ENCODE measurements around the gene PIGP.
A peak's percentile ranks its signal among the peaks of the same experiment; 100 is the strongest.
"Not testable (repeated sequence)": the region's sequence is repeated elsewhere in the genome, so short reads cannot be mapped to it uniquely, and the experiment has no call there.

PIGP gene

GRCh38 chr21:37072988-37073416, at the start of gene PIGP, which contains the start of gene TTC3:
Gene PIGP (minus strand): TSS chr21:37073071. CDS start chr21:37072515, 556 bp downstream.
Gene TTC3 (plus strand): TSS chr21:37073254. CDS start chr21:37087258, 14,004 bp downstream.
- peak; percentile 89 for DNase-seq (ENCODE audit: low spot score)

- DNase-seq (ENCODE audit: low spot score), result no peak
Measured at GRCh38 chr21:37119421-37120218, 46.7 kb upstream of the PIGP start.

GRCh38 chr21:37118187-37118826, 45.4 kb upstream of the PIGP start:
- DNase-seq (ENCODE audit: low spot score), result no peak

DNA sequence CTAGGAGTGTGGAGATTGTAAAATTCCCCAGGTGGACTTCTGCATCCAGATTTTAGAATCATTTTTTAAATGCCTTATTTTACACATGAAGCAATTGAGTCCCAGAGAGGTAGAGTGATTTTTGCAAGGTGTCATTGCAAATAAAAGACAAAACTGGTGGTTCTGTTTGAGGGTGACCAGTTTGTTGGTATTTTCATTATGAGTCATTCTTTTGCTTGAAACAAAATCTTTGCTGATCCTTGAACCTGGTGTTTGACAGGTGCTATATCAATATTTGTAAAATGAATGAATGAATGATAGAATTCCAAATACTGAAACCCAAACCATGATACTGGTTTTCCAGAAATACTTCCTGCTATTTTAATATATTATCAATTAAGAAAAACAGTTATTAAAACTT, 44.3 kb upstream of the PIGP start:
- DNase-seq (ENCODE audit: low spot score), result no peak

DNA sequence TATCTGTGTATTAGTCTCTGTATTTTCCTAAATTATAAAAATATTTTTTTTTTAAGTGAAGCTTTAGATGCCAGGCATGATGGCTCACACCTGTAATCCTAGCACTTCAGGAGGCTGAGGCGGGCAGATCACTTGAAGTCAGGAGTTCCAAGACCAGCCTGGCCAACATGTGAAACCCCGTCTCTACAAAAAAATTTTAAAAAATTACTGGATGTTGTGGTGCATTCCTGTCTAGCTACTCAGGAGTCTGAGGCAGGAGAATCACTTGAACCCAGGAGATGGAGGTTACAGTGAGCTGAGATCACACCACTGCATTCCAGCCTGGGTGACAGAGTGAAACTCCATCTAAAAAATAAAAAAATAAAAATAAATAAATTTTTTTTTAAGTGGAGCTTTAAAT, 43.6 kb upstream of the PIGP start:
- DNase-seq (ENCODE audit: low spot score), result not testable (repeated sequence)

GRCh38 chr21:37114301-37114700, 41.4 kb upstream of the PIGP start:
- DNase-seq (ENCODE audit: low spot score), result not testable (repeated sequence)

DNA sequence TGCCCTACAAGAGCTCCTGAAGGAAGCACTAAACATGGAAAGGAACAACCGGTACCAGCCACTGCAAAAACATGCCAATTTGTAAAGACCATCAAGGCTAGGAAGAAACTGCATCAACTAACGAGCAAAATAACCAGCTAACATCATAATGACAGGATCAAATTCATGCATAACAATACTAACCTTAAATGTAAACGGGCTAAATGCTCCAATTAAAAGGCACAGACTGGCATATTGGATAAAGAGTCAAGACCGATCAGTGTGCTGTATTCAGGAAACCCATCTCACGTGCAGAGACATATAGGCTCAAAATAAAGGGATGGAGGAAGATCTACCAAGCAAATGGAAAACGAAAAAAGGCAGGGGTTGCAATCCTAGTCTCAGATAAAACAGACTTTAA, 38.2 kb upstream of the PIGP start:
- DNase-seq (ENCODE audit: low spot score), result not testable (repeated sequence)

DNA sequence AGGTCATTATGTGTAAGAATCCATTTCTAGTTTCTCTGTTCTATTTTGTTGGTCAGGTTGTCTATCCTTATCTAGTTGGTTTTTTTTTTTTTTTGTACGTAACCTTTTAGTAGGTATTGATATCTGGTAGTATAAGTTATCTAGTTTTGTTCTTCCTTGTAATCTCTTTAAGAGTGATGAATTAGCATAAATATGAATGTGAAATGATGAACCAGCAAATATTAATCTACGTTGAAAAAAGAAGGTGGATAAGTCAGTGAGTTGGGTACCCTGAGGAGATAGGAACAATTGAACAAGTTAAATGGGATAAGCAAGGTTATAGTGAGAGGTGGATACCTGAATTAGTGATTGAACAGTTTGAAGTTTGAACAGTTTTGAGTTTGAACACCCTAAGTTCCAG, 34.1 kb upstream of the PIGP start:
- no peak for DNase-seq (ENCODE audit: low spot score)

DNA sequence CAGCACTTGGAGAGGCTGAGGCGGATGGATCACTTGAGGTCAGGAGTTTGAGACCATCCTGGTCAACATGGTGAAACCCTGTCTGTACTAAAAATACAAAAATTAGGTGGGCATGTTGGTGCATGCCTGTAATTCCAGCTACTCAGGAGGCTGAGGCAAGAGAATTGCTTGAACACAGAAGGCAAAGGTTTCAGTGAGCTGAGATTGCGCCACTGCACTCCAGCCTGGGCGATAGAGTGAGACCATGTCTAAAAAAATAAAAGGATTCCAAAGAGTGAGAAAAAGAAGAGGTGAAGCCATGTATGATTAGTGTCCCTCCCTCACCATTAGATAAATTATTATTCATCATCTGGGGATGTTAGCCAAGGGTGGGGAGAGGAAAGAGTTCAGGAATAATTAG, 29.9 kb upstream of the PIGP start:
- not testable (repeated sequence) for DNase-seq (ENCODE audit: low spot score)

GRCh38 chr21:37101384-37101783, 28.5 kb upstream of the PIGP start:
- no peak for DNase-seq (ENCODE audit: low spot score)

- DNase-seq (ENCODE audit: low spot score), result no peak
Measured at GRCh38 chr21:37100316-37100715, 27.4 kb upstream of the PIGP start.

- DNase-seq (ENCODE audit: low spot score), result no peak
Measured at GRCh38 chr21:37098751-37099150, 25.9 kb upstream of the PIGP start.

DNA sequence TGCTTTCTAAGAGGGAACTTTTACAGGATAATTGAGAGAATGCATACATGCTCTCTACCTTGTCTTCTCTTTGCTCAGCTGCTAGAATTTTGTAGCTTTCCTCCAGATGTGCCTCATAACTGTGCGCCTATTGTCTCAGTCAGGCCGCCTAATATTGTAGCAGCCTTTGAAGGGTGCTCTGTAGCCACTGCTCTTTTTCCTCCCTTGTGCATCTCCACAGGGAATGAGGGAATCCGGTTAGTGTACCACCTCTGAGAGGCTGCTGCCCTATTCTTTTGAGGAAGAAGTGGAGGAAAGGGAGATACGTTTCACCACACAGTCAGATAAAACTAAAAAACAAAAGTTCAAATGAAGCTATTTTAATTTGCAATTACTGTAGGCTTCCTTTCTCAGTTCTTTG, 22.9 kb upstream of the PIGP start:
- no peak for DNase-seq (ENCODE audit: low spot score)

- no peak for DNase-seq (ENCODE audit: low spot score)
Measured at GRCh38 chr21:37093977-37094376, 21.1 kb upstream of the PIGP start.

GRCh38 chr21:37088186-37088735, 15.4 kb upstream of the PIGP start:
- no peak for DNase-seq (ENCODE audit: low spot score)

- peak; percentile 17 for DNase-seq (ENCODE audit: low spot score)
Measured at GRCh38 chr21:37087188-37087587, 14.3 kb upstream of the PIGP start.

DNA sequence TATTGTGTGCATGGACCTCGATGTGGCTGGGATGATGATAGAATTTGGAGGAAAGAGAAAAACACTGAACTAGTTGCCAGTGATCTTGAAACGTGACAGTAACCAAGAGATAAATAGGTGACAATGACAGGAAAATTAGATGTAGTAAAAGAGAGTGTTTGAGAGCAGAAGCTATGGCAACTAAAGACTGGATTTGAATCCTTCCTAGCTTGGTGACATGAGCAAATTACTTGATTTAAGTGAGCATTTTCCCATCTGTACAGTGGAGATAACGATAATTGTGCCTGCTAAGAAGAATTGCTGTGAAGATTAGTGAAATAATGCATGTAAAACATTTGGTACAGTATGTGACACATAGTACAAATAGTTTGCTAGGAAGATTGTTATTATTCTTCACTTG, 12.9 kb upstream of the PIGP start:
- no peak for DNase-seq (ENCODE audit: low spot score)

DNA sequence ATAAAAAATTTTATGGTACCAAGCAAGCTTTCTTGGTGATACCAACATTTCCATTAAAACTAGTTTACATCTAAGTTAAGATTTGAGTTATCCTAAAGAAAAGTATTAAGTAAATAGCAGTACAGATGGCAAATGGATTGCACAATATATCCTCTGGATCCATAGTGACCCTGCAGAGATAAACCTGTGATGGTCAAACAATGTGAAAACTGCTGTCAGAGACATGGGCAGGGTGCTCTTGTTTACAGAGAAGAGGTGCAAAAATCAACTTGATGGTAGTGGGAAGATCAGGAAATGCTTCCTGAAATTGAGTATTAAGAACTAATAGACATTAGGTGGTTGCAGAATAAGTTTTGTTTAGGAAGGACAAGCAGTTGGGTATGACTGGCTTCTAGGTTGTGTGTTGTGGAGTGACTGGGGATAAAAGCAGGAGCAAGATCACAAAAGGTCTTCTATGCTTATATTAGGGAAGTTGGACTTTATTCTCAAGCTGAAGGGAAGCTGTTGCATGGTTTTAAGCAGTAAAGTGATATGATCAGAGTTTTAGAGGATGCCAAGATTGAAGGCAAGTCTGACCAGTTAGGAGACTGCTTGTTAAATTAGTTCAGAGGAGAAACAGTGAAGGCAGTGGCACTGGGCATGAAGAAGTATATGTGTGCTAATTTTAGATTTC, 10.1 kb upstream of the PIGP start:
- DNase-seq (ENCODE audit: low spot score), result no peak

DNA sequence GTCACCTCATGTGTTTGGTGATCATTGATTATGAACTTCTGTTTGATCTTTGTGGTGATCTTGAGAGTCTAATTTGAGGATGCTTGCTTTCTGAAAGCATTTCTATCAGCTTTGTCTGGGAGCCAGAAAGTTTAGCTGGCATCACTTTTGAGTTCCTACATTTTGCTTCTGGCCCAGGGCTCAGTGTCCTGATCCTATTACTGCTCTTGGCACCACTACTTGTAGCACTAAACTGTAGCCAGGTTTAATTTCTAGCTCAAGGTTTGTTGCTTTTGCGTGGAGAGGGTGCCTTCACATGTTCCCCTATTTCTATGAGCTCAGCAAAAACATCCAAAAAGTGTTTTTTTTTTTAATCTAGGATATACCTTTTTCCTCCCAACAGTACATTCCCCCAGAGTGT, 9.5 kb upstream of the PIGP start:
- no peak for DNase-seq (ENCODE audit: low spot score)

GRCh38 chr21:37079211-37079824, 6.4 kb upstream of the PIGP start:
- no peak for DNase-seq (ENCODE audit: low spot score)

GRCh38 chr21:37077403-37077802, 4.5 kb upstream of the PIGP start:
- no peak for DNase-seq (ENCODE audit: low spot score)

Measured in hematopoietic multipotent progenitor cell treated with erythropoietin and hydrocortisone succinate and interleukin-3 and kit ligand, for 15 days (in vitro differentiated cells).